Tibial nerve (tissue), 4 donors: ENCODE results near the gene LSP1.

Experiments used
- CTCF ChIP-seq, 5 experiments: fragments of 200-600 bp in 3 of 5; fragments of 450-650 bp in 2 of 5; sonication (generic) in 3 of 5; IDR thresholded peaks; one replicate each; pipeline ENCODE4 v1.5.1; 2016 to 2019; ENCODE audit warnings: antibody characterized with exemption in 5 of 5, mild to moderate bottlenecking in 3 of 5, moderate library complexity in 2 of 5
- EP300 ChIP-seq, 2 donors: sonication (generic); formaldehyde crosslinking; IDR thresholded peaks; one replicate each; pipeline ENCODE4 v1.6.1; 2017; ENCODE audit warnings: antibody characterized with exemption in 2 of 2, mild to moderate bottlenecking in 1 of 2
- POLR2A ChIP-seq, 2 donors: fragments of 450-650 bp; IDR thresholded peaks; one replicate each; pipeline ENCODE4 v1.6.1; 2017; ENCODE audit warnings: antibody characterized with exemption in 2 of 2, mild to moderate bottlenecking in 2 of 2, moderate library complexity in 2 of 2

DNA sequence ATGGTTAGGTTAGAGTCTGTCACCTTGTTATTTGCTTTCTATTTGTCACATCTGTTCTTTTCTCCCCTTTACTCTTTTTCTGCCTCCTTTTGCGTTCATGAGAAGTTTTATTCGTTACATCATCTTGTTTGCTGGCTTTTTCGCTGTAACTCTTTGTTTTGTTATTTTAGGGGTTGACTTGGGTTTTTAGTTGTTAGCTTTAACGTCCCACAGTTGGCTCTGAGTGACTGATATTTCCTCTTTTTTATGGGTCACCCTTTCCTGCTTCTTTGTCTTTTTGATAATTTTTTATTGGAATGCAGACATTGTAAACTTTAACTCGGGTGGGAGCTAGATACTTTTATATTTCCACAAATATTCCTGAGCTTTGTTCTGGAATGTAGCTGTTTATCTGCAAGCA lies 53.3 kb downstream of the LSP1 start:
- TF ChIP-seq CTCF (IDR thresholded peaks at IDR 0.05) (no peak), POLR2A (IDR thresholded peaks at IDR 0.05) (no peak), EP300 (IDR thresholded peaks at IDR 0.05) (no peak)
